Pancreas (tissue), 10 donors: Measurements from ENCODE around the gene PPM1H. TPM values are rescaled to one million over a fixed set of nuclear protein-coding genes. Genes with fewer than 3 reads are reported as not detected.

Experiments
- ATAC-seq, 4 donors: fragments of 200-7000 bp; cut with Tn5 transposase; one replicate each; pipeline versions ENCODE4 v1.8.0 to v1.9.1; 2020; ENCODE audit warnings: mild to moderate bottlenecking in 4 of 4, moderate library complexity in 4 of 4
- DNase-seq, 6 donors: peaks; one replicate each; pipeline ENCODE4 v3.0.0-alpha.2; 2020
- FAIRE-seq: peaks from 2 replicates; lab custom pipeline; 2012; peaks lifted over from hg19 to GRCh38; lab: Jason Lieb, UNC
- H3K27ac ChIP-seq, 4 donors: fragments of 200-600 bp; sonication (generic); 1 replicate in 3 of 4; 2 replicates in 1 of 4; pipeline versions ENCODE4 v1.5.0 to v1.8.0; 2020
- H3K27me3 ChIP-seq, 4 donors: fragments of 200-600 bp; one replicate each; pipeline ENCODE4 v1.8.0; 2021
- H3K36me3 ChIP-seq, 3 donors: fragments of 200-600 bp; sonication (generic) in 1 of 3; one replicate each; pipeline versions ENCODE4 v1.5.0 to v1.8.0; 2020 to 2021
- H3K4me1 ChIP-seq, 3 donors: fragments of 200-600 bp; one replicate each; pipeline ENCODE4 v1.8.0; 2021
- H3K4me3 ChIP-seq, 4 donors: fragments of 200-600 bp; sonication (generic) in 2 of 4; one replicate each; pipeline versions ENCODE4 v1.5.0 to v1.8.0; 2020 to 2021
- H3K9me3 ChIP-seq, 4 donors: fragments of 200-600 bp; one replicate each; pipeline ENCODE4 v1.8.0; 2021
- CTCF ChIP-seq, 4 donors: fragments of 200-600 bp; sonication (generic) in 3 of 4; IDR thresholded peaks; one replicate each; pipeline versions ENCODE4 v1.5.0 to v1.8.0; 2021; ENCODE audit warnings: antibody characterized with exemption in 4 of 4
- WGBS, 2 donors: extraction: QIAGEN DNeasy Blood & Tissue Kit; methylation state at CpG; one replicate each; pipeline ENCODE4 v1.1.7; 2013; 5-methylcytosine and 5-hydroxymethylcytosine counted together
- intact Hi-C, 3 donors: fragments of 100-400 bp; cut with DNase I; formaldehyde crosslinking; loops; one replicate each; pipeline versions ENCODE4 v1.11.1 to v1.14.2; 2022
- polyA plus RNA-seq, 2 donors: library from polyadenylated mRNA; stranded (reverse); fragments of 200-250 nt; gene quantifications; one replicate each; pipeline ENCODE4 v1.2.3, GENCODE V29; 2013
- total RNA-seq, 6 donors: library from RNA; stranded (reverse); fragmentation: NEBNext Ultra II Directional in 4 of 6; extraction: Animal tissue kit (Norgen Biotek cat#: 25700) in 4 of 6; gene quantifications; one replicate each; pipeline versions ENCODE4 v1.2.1 to v1.2.4, GENCODE V29; 2021 to 2023
- donor health status: healthy with polysubstance abuse.
- donor health status: DM: no; HTN: no; CAD: no; lungs with moderate emphysema.
- donor health status: DM: no; HTN: no; CAD: no.
- donor health status: control.
- donor health status: control.
- donor health status: Bipolar disorder and iron deficiency.
- donor health status: DM: yes; HTN: yes; CAD: no.
- donor health status: DM: no; HTN: no; CAD: no.
- donor health status: DM: no; HTN: no; CAD: no.
- donor health status: DM: yes; HTN: yes; CAD: no.

PPM1H gene
- total and polyA plus RNA-seq, 8 donors, result 1.7 to 12.9 (median 5.8) TPM

GRCh38 chr12:62725781-62726180, 209.2 kb downstream of the PPM1H start:
- intact Hi-C loops, result no loop called here
- no peaks in the 10 kb centered on the region for H3K9me3 ChIP-seq
- H3K4me3 ChIP-seq, result no peak overlapping the region
- no peak overlapping the region for H3K27ac ChIP-seq
- DNase-seq (no peak), ATAC-seq (no peak), FAIRE-seq (no peak)
- peaks cover 0 to 5% (median 0%) of the 10 kb centered on the region in 3 donors for H3K4me1 ChIP-seq
- H3K27me3 ChIP-seq, result no peaks in the 10 kb centered on the region
- H3K36me3 ChIP-seq, result no peaks in the 10 kb centered on the region
- no peak for TF ChIP-seq CTCF (IDR thresholded peaks at IDR 0.05)
- 68 to 74% methylated on average over 1 of the region's 1 CpG for WGBS, 2 donors

- Histone ChIP-seq H3K27ac (peak overlapping the region in 1 of 4 donors; percentile 25), H3K27me3 (no peaks in the 10 kb centered on the region), H3K4me3 (no peak overlapping the region), H3K9me3 (no peaks in the 10 kb centered on the region), H3K4me1 (peaks cover 0 to 5% (median 0%) of the 10 kb centered on the region in 3 donors), H3K36me3 (no peaks in the 10 kb centered on the region)
- WGBS, 2 donors, result 69 to 76% methylated on average over 4 of the region's 4 CpGs
- intact Hi-C loops, result no loop called here
- ATAC-seq (peak; percentile 87 to 94 (median 90)), DNase-seq (peak in 3 of 6 donors; percentile 14 to 58 (median 42)), FAIRE-seq (no peak)
- TF ChIP-seq CTCF (IDR thresholded peaks at IDR 0.05), result no peak
These were observed 210.0 kb downstream of the PPM1H start for GRCh38 chr12:62724947-62725451.

- no peak overlapping the region for H3K4me3 ChIP-seq
- TF ChIP-seq CTCF (IDR thresholded peaks at IDR 0.05), result no peak
- intact Hi-C loops, result no loop called here
- peak overlapping the region in 1 of 4 donors; percentile 25 for H3K27ac ChIP-seq
- no peaks in the 10 kb centered on the region for H3K9me3 ChIP-seq
- WGBS, 2 donors, result 95 to 96% methylated on average over 3 of the region's 3 CpGs
- H3K4me1 ChIP-seq, result peaks cover 0 to 5% (median 0%) of the 10 kb centered on the region in 3 donors
- H3K27me3 ChIP-seq, result no peaks in the 10 kb centered on the region
- DNase-seq (no peak), ATAC-seq (no peak), FAIRE-seq (no peak)
- H3K36me3 ChIP-seq, result no peaks in the 10 kb centered on the region
These were observed 210.7 kb downstream of the PPM1H start for GRCh38 chr12:62724285-62724684.

GRCh38 chr12:62722971-62723680, 211.8 kb downstream of the PPM1H start:
- Histone ChIP-seq H3K4me3 (no peak overlapping the region), H3K27ac (no peak overlapping the region), H3K27me3 (no peaks in the 10 kb centered on the region), H3K36me3 (no peaks in the 10 kb centered on the region), H3K4me1 (peaks cover 0 to 5% (median 0%) of the 10 kb centered on the region in 3 donors), H3K9me3 (no peaks in the 10 kb centered on the region)
- DNase-seq (no peak), FAIRE-seq (no peak), ATAC-seq (no peak)
- intact Hi-C loops, result no loop called here
- 92 to 96% methylated on average over 3 of the region's 3 CpGs for WGBS, 2 donors
- TF ChIP-seq CTCF (IDR thresholded peaks at IDR 0.05), result no peak
